GM11168 (cell line): ENCODE results near the gene ARID4A.
"Not testable (repeated sequence)": the region's sequence is repeated elsewhere in the genome, so short reads cannot be mapped to it uniquely, and the experiment has no call there.

Experiments
- in situ Hi-C: fragments of 300-500 bp; cut with MboI; formaldehyde crosslinking; loops from one replicate; pipeline ENCODE4 v1.12.0; 2022; ENCODE audit warnings: low sequenced_read_pairs; ENCODE audit not compliant: unreplicated experiment

Gene ARID4A

GRCh38 chr14:58298477-58299400, at the start of gene ARID4A:
TSS of gene ARID4A (plus strand) at chr14:58298555. CDS start at chr14:58299855, 1,300 bp downstream.
- in situ Hi-C loops = no loop called here

GRCh38 chr14:58249611-58250010, 48.7 kb upstream of the ARID4A start:
- in situ Hi-C loops = no loop called here

GRCh38 chr14:58258156-58258555, 40.2 kb upstream of the ARID4A start:
- in situ Hi-C loops = no loop called here

- in situ Hi-C loops = not testable (repeated sequence)
Measured at GRCh38 chr14:58262005-58262404, 36.4 kb upstream of the ARID4A start.

GRCh38 chr14:58265401-58265800, 33.0 kb upstream of the ARID4A start:
- in situ Hi-C loops = no loop called here

GRCh38 chr14:58270628-58271027, 27.7 kb upstream of the ARID4A start:
- in situ Hi-C loops = no loop called here

GRCh38 chr14:58272588-58273372, 25.6 kb upstream of the ARID4A start:
- in situ Hi-C loops = no loop called here

- in situ Hi-C loops = no loop called here
Measured at GRCh38 chr14:58274881-58275280, 23.5 kb upstream of the ARID4A start.

GRCh38 chr14:58275527-58276190, 22.7 kb upstream of the ARID4A start:
- in situ Hi-C loops = no loop called here

- in situ Hi-C loops = no loop called here
Measured at GRCh38 chr14:58276208-58276607, 22.1 kb upstream of the ARID4A start.

- in situ Hi-C loops = no loop called here
Measured at GRCh38 chr14:58278177-58278576, 20.2 kb upstream of the ARID4A start.

GRCh38 chr14:58280954-58281787, 17.2 kb upstream of the ARID4A start:
- in situ Hi-C loops = no loop called here

- in situ Hi-C loops = no loop called here
Measured at GRCh38 chr14:58281969-58282368, 16.4 kb upstream of the ARID4A start.

GRCh38 chr14:58282925-58283593, 15.3 kb upstream of the ARID4A start:
- in situ Hi-C loops = no loop called here

- in situ Hi-C loops = no loop called here
Measured at GRCh38 chr14:58283730-58284129, 14.6 kb upstream of the ARID4A start.

- in situ Hi-C loops = no loop called here
Measured at GRCh38 chr14:58285132-58285531, 13.2 kb upstream of the ARID4A start.

GRCh38 chr14:58287607-58288042, 10.7 kb upstream of the ARID4A start:
- in situ Hi-C loops = no loop called here

- in situ Hi-C loops = no loop called here
Measured at GRCh38 chr14:58288106-58288792, 10.1 kb upstream of the ARID4A start.

GRCh38 chr14:58291646-58292045, 6.7 kb upstream of the ARID4A start:
- in situ Hi-C loops = no loop called here
